ENCODE measurements around the gene SPCS1. TPM values are rescaled to one million over a fixed set of nuclear protein-coding genes. Genes with fewer than 3 reads are reported as not detected.
"Not testable (repeated sequence)": the region's sequence is repeated elsewhere in the genome, so short reads cannot be mapped to it uniquely, and the experiment has no call there.

SPCS1 gene
- total RNA-seq, 1 donor from 2014 or later, result 57.9 TPM

GRCh38 chr3:52719618-52720017 lies 13.7 kb downstream of the SPCS1 start:
- no peak for FAIRE-seq
- TF ChIP-seq CTCF (IDR thresholded peaks at IDR 0.05; ENCODE audit: insufficient read depth, low read length, severe bottlenecking), result no peak

GRCh38 chr3:52721002-52721729 lies 15.3 kb downstream of the SPCS1 start:
- TF ChIP-seq CTCF (IDR thresholded peaks at IDR 0.05; ENCODE audit: insufficient read depth, low read length, severe bottlenecking), result no peak
- Histone ChIP-seq H3K27me3 (ENCODE audit: control insufficient read depth, insufficient read depth, low read length) (no peaks in the 10 kb centered on the region), H3K4me3 (ENCODE audit: low read depth, low read length) (no peak overlapping the region), H3K36me3 (ENCODE audit: control insufficient read depth, insufficient read depth, low read length) (peaks cover 2% of the 10 kb centered on the region)
- no peak for DNase-seq (ENCODE audit: low read depth)
- FAIRE-seq, result no peak

More at GRCh38 chr3:52719618-52720017, 13.7 kb downstream of the SPCS1 start:
- no peak for DNase-seq (ENCODE audit: low read depth)
- H3K4me3 ChIP-seq (ENCODE audit: low read depth, low read length), result no peak overlapping the region
- H3K36me3 ChIP-seq (ENCODE audit: control insufficient read depth, insufficient read depth, low read length), result peaks cover 2% of the 10 kb centered on the region
- H3K27me3 ChIP-seq (ENCODE audit: control insufficient read depth, insufficient read depth, low read length), result no peaks in the 10 kb centered on the region

GRCh38 chr3:52721730-52722008 lies 15.8 kb downstream of the SPCS1 start:
- peaks cover 2% of the 10 kb centered on the region for H3K36me3 ChIP-seq (ENCODE audit: control insufficient read depth, insufficient read depth, low read length)
- DNase-seq (ENCODE audit: low read depth) (peak; percentile 56), FAIRE-seq (no peak)
- H3K27me3 ChIP-seq (ENCODE audit: control insufficient read depth, insufficient read depth, low read length), result no peaks in the 10 kb centered on the region
- no peak for TF ChIP-seq CTCF (IDR thresholded peaks at IDR 0.05; ENCODE audit: insufficient read depth, low read length, severe bottlenecking)
- H3K4me3 ChIP-seq (ENCODE audit: low read depth, low read length), result no peak overlapping the region

- Histone ChIP-seq H3K27me3 (ENCODE audit: control insufficient read depth, insufficient read depth, low read length) (no peaks in the 10 kb centered on the region), H3K4me3 (ENCODE audit: low read depth, low read length) (no peak overlapping the region), H3K36me3 (ENCODE audit: control insufficient read depth, insufficient read depth, low read length) (peaks cover 2% of the 10 kb centered on the region)
- no peak for TF ChIP-seq CTCF (IDR thresholded peaks at IDR 0.05; ENCODE audit: insufficient read depth, low read length, severe bottlenecking)
- DNase-seq (ENCODE audit: low read depth), result no peak
- no peak for FAIRE-seq
These were observed 16.6 kb downstream of the SPCS1 start for GRCh38 chr3:52722491-52722890.

GRCh38 chr3:52723935-52724334 lies 18.0 kb downstream of the SPCS1 start:
- no peak for TF ChIP-seq CTCF (IDR thresholded peaks at IDR 0.05; ENCODE audit: insufficient read depth, low read length, severe bottlenecking)
- Histone ChIP-seq H3K36me3 (ENCODE audit: control insufficient read depth, insufficient read depth, low read length) (peaks cover under 1% of the 10 kb centered on the region), H3K27me3 (ENCODE audit: control insufficient read depth, insufficient read depth, low read length) (no peaks in the 10 kb centered on the region), H3K4me3 (ENCODE audit: low read depth, low read length) (no peak overlapping the region)
- no peak for DNase-seq (ENCODE audit: low read depth)
- no peak for FAIRE-seq

- TF ChIP-seq CTCF (IDR thresholded peaks at IDR 0.05; ENCODE audit: insufficient read depth, low read length, severe bottlenecking), result no peak
- no peaks in the 10 kb centered on the region for H3K27me3 ChIP-seq (ENCODE audit: control insufficient read depth, insufficient read depth, low read length)
- H3K4me3 ChIP-seq (ENCODE audit: low read depth, low read length), result no peak overlapping the region
- no peak for DNase-seq (ENCODE audit: low read depth)
- no peaks in the 10 kb centered on the region for H3K36me3 ChIP-seq (ENCODE audit: control insufficient read depth, insufficient read depth, low read length)
- FAIRE-seq, result no peak
These were observed 18.6 kb downstream of the SPCS1 start for GRCh38 chr3:52724511-52724910.

- H3K4me3 ChIP-seq (ENCODE audit: low read depth, low read length); DNase-seq (ENCODE audit: low read depth); FAIRE-seq; H3K27me3 ChIP-seq (ENCODE audit: control insufficient read depth, insufficient read depth, low read length); H3K36me3 ChIP-seq (ENCODE audit: control insufficient read depth, insufficient read depth, low read length): not testable (repeated sequence)
These were observed 22.8 kb downstream of the SPCS1 start for GRCh38 chr3:52728753-52729152.

Data from bronchial epithelial cell (primary cell).